ENCODE measurements around the gene FCHSD1. TPM values are rescaled to one million over a fixed set of nuclear protein-coding genes. Genes with fewer than 3 reads are reported as not detected.

The FCHSD1 gene
- 0.90 TPM for polyA plus RNA-seq (2012; ENCODE audit: insufficient read depth, insufficient read length)

GRCh38 chr5:141650851-141651727 is at the start of gene FCHSD1:
Gene FCHSD1 (minus strand): TSS chr5:141651418. CDS start chr5:141651368, 50 bp downstream.
- DNase-seq (ENCODE audit: low read depth, low spot score), result no peak

DNA sequence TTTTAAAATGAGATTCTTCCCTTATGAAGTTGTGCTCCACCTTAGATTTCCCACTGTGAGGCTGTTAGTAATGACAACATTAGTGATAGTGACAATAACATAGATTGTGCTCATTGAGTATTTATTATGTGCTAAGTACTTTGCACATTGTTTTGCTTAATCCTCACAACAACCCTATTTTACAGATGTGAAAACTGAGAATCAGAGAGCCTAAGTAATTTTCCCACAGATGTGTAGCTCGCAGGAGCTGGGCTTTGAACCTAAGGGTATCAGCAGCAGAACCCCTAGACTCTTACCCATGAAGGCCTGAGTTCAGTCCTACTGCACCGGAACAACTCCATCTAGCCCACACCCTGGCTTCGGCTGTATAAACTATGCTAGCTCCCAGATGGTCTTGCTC is 46.4 kb upstream of the FCHSD1 start:
- DNase-seq (ENCODE audit: low read depth, low spot score), result no peak
- H3K4me3 ChIP-seq (ENCODE audit: low read length), result no peak overlapping the region

More at GRCh38 chr5:141650851-141651727, at the start of gene FCHSD1:
- H3K4me3 ChIP-seq (ENCODE audit: low read length), result no peak within 1 kb of the TSS

GRCh38 chr5:141696431-141696830 is 45.2 kb upstream of the FCHSD1 start:
- DNase-seq (ENCODE audit: low read depth, low spot score), result no peak
- no peak overlapping the region for H3K4me3 ChIP-seq (ENCODE audit: low read length)

DNA sequence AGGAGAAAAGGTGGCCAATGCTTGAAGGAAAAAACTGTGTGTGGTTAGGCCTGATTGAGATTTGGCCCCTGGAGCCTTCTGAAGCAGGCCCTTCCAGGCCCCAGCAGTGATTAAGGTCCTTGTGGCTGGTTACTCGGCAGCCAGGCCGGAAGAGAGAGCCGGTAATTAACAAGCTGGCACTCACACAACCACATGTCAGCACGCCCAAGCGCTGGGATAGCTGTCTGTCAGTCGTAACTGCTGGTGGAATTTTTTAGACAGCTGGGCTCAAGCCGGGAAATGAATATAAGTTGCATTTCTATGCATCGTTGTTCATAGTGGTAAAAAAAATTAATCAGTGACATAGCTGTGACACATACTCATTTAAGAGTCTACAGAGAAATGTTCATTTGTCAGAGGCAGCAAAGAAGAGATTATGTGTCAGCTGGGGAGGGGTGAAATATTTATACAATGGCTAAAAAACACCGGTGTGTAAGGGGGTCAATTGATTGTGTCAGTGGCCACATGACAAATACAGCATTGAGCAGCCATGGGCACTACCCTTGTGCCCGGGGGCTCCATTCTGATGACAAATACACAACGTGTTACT is 44.5 kb upstream of the FCHSD1 start:
- no peak for DNase-seq (ENCODE audit: low read depth, low spot score)
- H3K4me3 ChIP-seq (ENCODE audit: low read length), result no peak overlapping the region

- no peak overlapping the region for H3K4me3 ChIP-seq (ENCODE audit: low read length)
- DNase-seq (ENCODE audit: low read depth, low spot score), result no peak
Measured at GRCh38 chr5:141694479-141694878, 43.3 kb upstream of the FCHSD1 start.

- no peak for DNase-seq (ENCODE audit: low read depth, low spot score)
- no peak overlapping the region for H3K4me3 ChIP-seq (ENCODE audit: low read length)
Measured at GRCh38 chr5:141692919-141693725, 41.9 kb upstream of the FCHSD1 start.

DNA sequence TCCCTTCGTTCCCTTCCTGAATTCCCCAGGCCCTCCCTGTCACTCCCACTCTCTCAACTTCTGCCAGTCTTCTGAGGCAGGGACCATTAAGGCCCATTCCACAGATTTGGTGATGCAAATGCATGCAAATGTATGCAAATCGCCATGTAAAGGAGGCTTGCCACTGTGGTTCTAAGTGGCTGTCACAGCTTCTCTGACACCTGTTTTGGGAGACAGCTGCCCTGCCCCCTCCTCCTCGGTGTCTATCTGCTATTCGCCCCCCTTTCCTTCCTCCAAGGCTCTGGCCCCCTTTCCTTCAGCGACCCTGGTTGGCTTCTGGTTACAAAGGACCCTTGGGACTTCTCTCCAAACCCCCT is 41.3 kb upstream of the FCHSD1 start:
- H3K4me3 ChIP-seq (ENCODE audit: low read length), result peak overlapping the region; percentile 46
- no peak for DNase-seq (ENCODE audit: low read depth, low spot score)

GRCh38 chr5:141691867-141692532 is 40.8 kb upstream of the FCHSD1 start:
- DNase-seq (ENCODE audit: low read depth, low spot score), result peak; percentile 52
- peak overlapping the region; percentile 46 for H3K4me3 ChIP-seq (ENCODE audit: low read length)

- no peak for DNase-seq (ENCODE audit: low read depth, low spot score)
Measured at GRCh38 chr5:141691286-141691866, 40.2 kb upstream of the FCHSD1 start.

DNA sequence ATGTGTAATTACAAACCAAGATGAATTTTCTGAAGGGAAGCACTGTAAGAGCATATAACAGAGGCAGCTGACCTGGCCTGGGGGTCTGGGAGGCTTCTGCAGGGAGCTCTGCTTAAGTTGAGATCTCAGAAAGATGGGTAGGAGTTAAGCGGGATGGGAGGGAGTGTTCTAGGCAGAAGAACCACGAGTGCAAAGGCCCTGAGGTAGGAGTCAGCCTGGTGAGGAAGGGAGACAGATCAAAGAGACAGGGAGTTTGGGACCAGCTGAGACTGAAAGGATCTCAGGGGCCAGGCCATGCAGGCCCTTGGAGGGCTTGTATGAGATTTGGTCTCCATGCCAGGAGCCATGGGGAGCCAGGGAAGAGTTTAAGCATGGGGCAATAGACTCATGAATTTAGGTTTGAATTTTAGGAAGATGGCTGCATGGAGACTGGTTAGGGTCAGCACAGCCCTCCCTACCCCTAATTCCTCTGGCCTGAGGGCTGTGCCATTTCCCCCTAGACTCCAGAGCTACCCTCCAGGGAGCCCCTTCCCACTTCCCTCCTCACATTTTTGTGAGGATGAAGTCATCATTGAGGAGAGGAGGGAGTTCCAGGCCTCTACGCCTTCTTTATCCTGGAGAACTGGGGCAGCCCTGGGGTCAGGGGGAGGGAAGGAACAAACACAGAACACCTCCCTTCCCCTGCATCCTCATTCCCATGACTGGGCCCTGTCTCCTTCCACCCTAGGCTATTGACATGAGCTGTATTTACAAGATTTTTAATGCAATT is 35.6 kb upstream of the FCHSD1 start:
- no peak overlapping the region for H3K4me3 ChIP-seq (ENCODE audit: low read length)
- DNase-seq (ENCODE audit: low read depth, low spot score), result no peak

More at GRCh38 chr5:141691286-141691866, 40.2 kb upstream of the FCHSD1 start:
- no peak overlapping the region for H3K4me3 ChIP-seq (ENCODE audit: low read length)

DNA sequence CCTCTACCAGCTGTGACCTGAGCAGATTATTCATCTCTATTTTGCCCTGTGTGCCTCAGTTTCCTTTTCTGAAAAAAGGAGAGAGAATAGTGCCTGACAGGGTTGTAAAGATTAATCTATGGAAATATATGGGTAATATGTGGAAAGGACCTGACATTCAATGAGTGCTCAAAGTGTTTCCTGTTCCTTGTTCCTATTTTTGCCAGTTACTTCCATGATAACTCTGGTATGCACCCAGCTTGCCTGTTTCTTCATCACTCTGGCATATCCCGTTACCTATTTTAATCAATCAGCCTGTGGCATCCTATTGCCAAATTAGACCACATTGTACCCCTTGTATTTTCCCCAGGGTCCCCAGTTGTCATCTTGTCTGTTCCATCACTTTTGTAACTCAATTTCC is 34.4 kb upstream of the FCHSD1 start:
- no peak for DNase-seq (ENCODE audit: low read depth, low spot score)
- no peak overlapping the region for H3K4me3 ChIP-seq (ENCODE audit: low read length)

DNA sequence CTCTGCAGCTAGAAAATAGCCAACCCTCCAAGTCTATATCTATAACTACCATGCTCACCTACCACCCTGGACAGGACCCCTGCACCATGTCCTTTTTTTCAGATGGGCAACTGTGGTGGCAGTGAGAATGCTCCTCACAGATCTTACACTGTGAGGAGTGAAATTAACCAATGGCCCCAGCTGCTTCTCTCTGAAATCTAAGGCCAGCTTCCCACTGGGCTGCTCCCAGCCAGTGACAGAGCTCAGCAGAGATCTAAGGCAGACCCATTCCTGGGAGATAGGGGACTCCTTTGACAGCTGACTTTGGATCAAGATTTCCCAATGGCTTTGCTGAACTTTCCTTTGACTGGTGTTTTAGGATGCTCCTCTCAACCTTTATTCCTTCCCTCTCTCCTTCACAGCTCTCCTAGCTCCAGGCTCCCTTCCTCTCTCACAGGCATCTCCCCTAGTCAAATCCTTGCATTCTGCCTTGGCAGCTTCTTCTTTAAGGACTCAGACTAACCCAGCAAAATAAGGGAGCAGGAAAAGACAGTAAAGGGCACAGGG is 32.5 kb upstream of the FCHSD1 start:
- DNase-seq (ENCODE audit: low read depth, low spot score), result no peak
- H3K4me3 ChIP-seq (ENCODE audit: low read length), result no peak overlapping the region

- H3K4me3 ChIP-seq (ENCODE audit: low read length), result no peak within 1 kb of the TSS
- no peak for DNase-seq (ENCODE audit: low read depth, low spot score)
Measured at GRCh38 chr5:141681695-141682641, 30.8 kb upstream of the FCHSD1 start, which contains the start of gene ARAP3. Gene ARAP3 (minus strand): TSS chr5:141682230. CDS start chr5:141680486, 1,744 bp downstream.

DNA sequence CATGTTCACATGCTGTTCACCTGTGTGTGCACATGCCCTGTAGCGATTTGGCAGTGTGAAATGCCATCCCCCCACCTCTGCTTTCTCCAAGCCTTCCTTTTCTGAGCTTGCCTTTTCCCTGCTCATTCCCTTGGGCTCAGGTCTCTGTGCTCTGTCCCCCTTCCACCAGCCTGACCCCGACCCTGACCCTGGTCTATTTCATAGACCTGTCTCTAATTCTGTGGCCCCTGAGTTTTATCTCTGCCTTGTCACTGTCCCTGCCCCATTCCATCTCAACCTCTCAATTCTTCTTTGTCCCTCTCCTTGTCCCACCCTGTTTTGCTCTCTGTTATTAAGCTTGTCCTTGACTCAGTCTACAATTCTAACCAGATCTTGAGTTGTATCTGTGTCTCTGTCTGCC is 30.1 kb upstream of the FCHSD1 start:
- H3K4me3 ChIP-seq (ENCODE audit: low read length), result no peak overlapping the region
- DNase-seq (ENCODE audit: low read depth, low spot score), result no peak

- H3K4me3 ChIP-seq (ENCODE audit: low read length), result no peak overlapping the region
- no peak for DNase-seq (ENCODE audit: low read depth, low spot score)
Measured at GRCh38 chr5:141680751-141681201, 29.6 kb upstream of the FCHSD1 start.

DNA sequence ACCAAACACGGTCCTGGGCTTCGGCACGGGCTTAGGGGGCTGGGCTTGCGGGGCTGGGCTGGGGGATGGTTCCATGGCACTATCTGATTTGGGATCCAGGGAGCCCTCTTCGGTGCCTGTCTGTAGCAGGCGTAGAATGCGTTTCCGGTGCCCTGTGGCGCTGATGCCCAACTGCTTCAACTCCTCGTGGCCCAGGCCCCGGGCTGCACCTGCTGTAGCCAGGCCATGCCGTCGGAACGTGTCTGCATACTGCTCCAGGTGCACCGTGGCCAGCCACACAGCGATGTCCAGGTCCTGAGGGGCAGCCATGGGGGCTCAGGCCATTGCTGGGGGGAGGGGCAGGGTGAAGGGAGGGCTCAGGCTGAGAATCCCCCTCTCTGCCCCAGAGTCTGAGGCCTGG is 29.0 kb upstream of the FCHSD1 start:
- no peak for DNase-seq (ENCODE audit: low read depth, low spot score)
- H3K4me3 ChIP-seq (ENCODE audit: low read length), result no peak overlapping the region

DNA sequence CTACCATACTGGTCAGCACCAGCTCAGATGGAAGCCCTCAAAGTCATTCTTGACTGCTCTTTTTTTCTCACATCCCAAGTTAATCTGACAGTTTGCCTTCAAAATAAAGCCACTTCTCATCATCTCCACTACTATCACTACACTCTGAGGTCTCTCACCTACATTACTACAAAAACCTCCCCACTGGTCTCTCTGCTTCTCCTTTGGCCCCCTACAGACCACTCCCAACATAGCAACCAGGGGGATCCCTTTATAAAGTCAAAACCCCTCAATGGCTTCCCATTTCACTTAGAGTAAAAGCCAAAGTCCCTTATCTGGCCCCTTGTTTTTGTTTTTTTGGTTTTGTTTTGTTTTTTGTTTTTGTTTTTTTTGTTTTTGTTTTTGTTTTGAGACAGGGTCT is 26.2 kb upstream of the FCHSD1 start:
- no peak overlapping the region for H3K4me3 ChIP-seq (ENCODE audit: low read length)
- DNase-seq (ENCODE audit: low read depth, low spot score), result peak; percentile 22

All from Jurkat, Clone E6-1 (cell line).